HL-60/S4 (cell line): ENCODE measurements around the gene ZNF227.
"Not testable (repeated sequence)": the region's sequence is repeated elsewhere in the genome, so short reads cannot be mapped to it uniquely, and the experiment has no call there.

Experiments used
- in situ Hi-C: fragments of 300-500 bp; cut with MboI; formaldehyde crosslinking; loops from 2 replicates; pipeline ENCODE4 v1.14.3; 2022; ENCODE audit warnings: low sequenced_read_pairs

Gene ZNF227

GRCh38 chr19:44236384-44236783, 24.1 kb downstream of the ZNF227 start:
- in situ Hi-C loops: no loop called here

- in situ Hi-C loops: not testable (repeated sequence)
Observed at GRCh38 chr19:44252332-44252731, 40.0 kb downstream of the ZNF227 start.

GRCh38 chr19:44253392-44253791, 41.1 kb downstream of the ZNF227 start:
- in situ Hi-C loops: not testable (repeated sequence)

GRCh38 chr19:44254496-44254895, 42.2 kb downstream of the ZNF227 start:
- in situ Hi-C loops: no loop called here

GRCh38 chr19:44255705-44256411, 43.5 kb downstream of the ZNF227 start:
- in situ Hi-C loops: no loop called here

- in situ Hi-C loops: no loop called here
Observed at GRCh38 chr19:44258136-44258535, 45.8 kb downstream of the ZNF227 start.

- in situ Hi-C loops: no loop called here
Observed at GRCh38 chr19:44258835-44259413, 46.6 kb downstream of the ZNF227 start.

- in situ Hi-C loops: no loop called here
Observed at GRCh38 chr19:44260343-44260681, 48.0 kb downstream of the ZNF227 start.

- in situ Hi-C loops: no loop called here
Observed at GRCh38 chr19:44260695-44261446, 48.5 kb downstream of the ZNF227 start.

GRCh38 chr19:44277331-44277730, 65.0 kb downstream of the ZNF227 start:
- in situ Hi-C loops: no loop called here

- in situ Hi-C loops: no loop called here
Observed at GRCh38 chr19:44278181-44278690, 65.9 kb downstream of the ZNF227 start.

GRCh38 chr19:44280916-44281315, 68.6 kb downstream of the ZNF227 start:
- in situ Hi-C loops: no loop called here

- in situ Hi-C loops: no loop called here
Observed at GRCh38 chr19:44282846-44283245, 70.5 kb downstream of the ZNF227 start.

- in situ Hi-C loops: no loop called here
Observed at GRCh38 chr19:44284968-44285367, 72.6 kb downstream of the ZNF227 start.
